Neutrophil (primary cell): ENCODE measurements around the gene GRB10.

Experiments used
- H3K27ac ChIP-seq: fragments of 200-600 bp; sonication (generic); 2 replicates; pipeline ENCODE4 v1.5.1; 2016; ENCODE audit warnings: mild to moderate bottlenecking, moderate library complexity
- H3K27me3 ChIP-seq: fragments of 200-600 bp; sonication (generic); 2 replicates; pipeline ENCODE4 v1.6.0; 2016; ENCODE audit warnings: mild to moderate bottlenecking
- H3K36me3 ChIP-seq: fragments of 200-600 bp; sonication (generic); 2 replicates; pipeline ENCODE4 v1.5.1; 2017
- H3K4me1 ChIP-seq, 2 experiments: fragments of 200-600 bp in 1 of 2; sonication (generic) in 1 of 2; 1 replicate in 1 of 2; 2 replicates in 1 of 2; pipeline versions ENCODE4 v1.5.1 to v1.6.1; 2013 to 2016; ENCODE audit warnings: low read depth in 1 of 2, low read length in 1 of 2, mild to moderate bottlenecking in 1 of 2, moderate library complexity in 1 of 2; ENCODE audit not compliant: control insufficient read depth in 1 of 2, insufficient read depth in 1 of 2
- H3K4me3 ChIP-seq, 2 experiments: fragments of 200-600 bp in 1 of 2; sonication (generic) in 1 of 2; 1 replicate in 1 of 2; 2 replicates in 1 of 2; pipeline ENCODE4 v1.5.1; 2013 to 2016; ENCODE audit warnings: low read depth in 1 of 2, low read length in 1 of 2, mild to moderate bottlenecking in 1 of 2, moderate library complexity in 1 of 2
- H3K9me3 ChIP-seq: fragments of 200-600 bp; sonication (generic); 2 replicates; pipeline ENCODE4 v1.5.1; 2016
- CTCF ChIP-seq: fragments of 200-600 bp; sonication (generic); IDR thresholded peaks from 2 replicates; pipeline ENCODE4 v1.5.1; 2016; ENCODE audit warnings: antibody characterized with exemption

GRB10 gene

DNA sequence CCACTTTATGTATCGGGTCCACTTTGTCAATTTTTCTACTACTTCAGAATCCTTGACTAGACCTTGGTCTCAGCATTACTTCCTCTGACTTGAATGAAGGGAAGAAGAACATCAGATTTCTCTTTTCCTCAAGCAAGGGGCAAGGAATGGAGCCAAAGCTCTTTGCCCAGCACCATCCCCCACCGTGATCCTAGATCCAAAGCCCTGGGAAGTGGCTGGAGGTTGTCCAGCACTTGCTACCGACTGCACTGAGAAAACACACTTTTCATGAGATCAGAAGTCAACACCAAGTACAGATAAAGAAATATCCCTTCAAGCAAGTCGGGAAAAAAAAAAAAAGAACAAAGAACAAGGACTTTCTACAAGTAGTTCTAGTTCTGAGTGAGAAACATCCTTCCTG lies 115.4 kb downstream of the GRB10 start:
- H3K27me3 ChIP-seq: no peaks in the 10 kb centered on the region
- no peak overlapping the region for H3K4me3 ChIP-seq
- peaks cover 8% of the 10 kb centered on the region for H3K36me3 ChIP-seq
- peaks cover 15 to 16% of the 10 kb centered on the region in 2 experiments for H3K4me1 ChIP-seq
- no peak overlapping the region for H3K27ac ChIP-seq
- H3K9me3 ChIP-seq: no peaks in the 10 kb centered on the region
- TF ChIP-seq CTCF: no peak

DNA sequence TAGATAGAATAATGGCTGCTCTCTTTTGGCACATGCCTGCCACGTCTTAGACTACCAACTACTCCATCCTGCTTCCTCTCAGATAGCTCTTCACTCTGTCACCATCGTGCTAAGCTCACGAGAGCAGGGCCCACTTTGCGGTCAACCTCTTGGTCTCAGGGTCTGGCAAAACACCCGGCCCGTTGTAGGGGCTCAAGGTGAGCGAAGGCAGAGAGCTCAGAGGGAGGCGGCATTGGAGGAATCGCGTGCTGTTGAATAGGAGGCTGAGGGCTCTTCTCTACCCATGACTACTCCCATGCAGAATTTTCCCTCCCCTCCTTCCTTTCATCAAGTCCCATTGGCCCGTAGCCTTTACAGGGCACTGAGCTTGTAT lies 116.6 kb downstream of the GRB10 start:
- H3K4me1 ChIP-seq: peaks cover 27 to 28% of the 10 kb centered on the region in 2 experiments
- no peak for TF ChIP-seq CTCF
- H3K4me3 ChIP-seq: no peak overlapping the region

GRCh38 chr7:50665403-50666123 lies 117.1 kb downstream of the GRB10 start:
- H3K27ac ChIP-seq: no peak overlapping the region
- H3K4me3 ChIP-seq: no peak overlapping the region
- no peaks in the 10 kb centered on the region for H3K9me3 ChIP-seq
- H3K36me3 ChIP-seq: peaks cover 4% of the 10 kb centered on the region
- no peaks in the 10 kb centered on the region for H3K27me3 ChIP-seq
- TF ChIP-seq CTCF: no peak
- peaks cover 32 to 34% of the 10 kb centered on the region in 2 experiments for H3K4me1 ChIP-seq

More for the DNA sequence above, 116.6 kb downstream of the GRB10 start:
- Histone ChIP-seq H3K27ac (no peak overlapping the region), H3K9me3 (no peaks in the 10 kb centered on the region), H3K36me3 (peaks cover 4% of the 10 kb centered on the region), H3K27me3 (no peaks in the 10 kb centered on the region)

DNA sequence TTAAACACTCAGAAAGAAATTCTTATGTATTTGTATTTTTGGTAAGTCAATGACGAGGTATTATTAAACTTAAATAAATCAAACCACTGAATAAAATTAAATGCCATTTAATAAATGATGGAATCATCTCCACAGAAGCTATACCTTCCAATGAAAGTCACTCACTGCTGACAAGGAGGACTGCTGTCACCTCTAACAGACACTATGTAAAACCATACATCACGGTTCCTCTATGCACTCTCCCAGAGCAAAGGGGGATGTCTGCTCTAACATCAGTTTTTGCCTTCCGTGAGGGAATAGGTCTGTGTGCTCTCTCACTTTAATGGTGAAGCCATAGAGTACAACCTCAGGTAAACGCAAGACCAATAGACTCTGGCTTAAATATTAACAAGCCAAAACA lies 117.8 kb downstream of the GRB10 start:
- Histone ChIP-seq H3K27me3 (no peaks in the 10 kb centered on the region), H3K36me3 (peaks cover 4% of the 10 kb centered on the region), H3K4me3 (no peak overlapping the region), H3K9me3 (no peaks in the 10 kb centered on the region), H3K4me1 (peaks cover 39 to 40% of the 10 kb centered on the region in 2 experiments), H3K27ac (no peak overlapping the region)
- no peak for TF ChIP-seq CTCF

GRCh38 chr7:50664461-50664922 lies 118.2 kb downstream of the GRB10 start:
- Histone ChIP-seq H3K27ac (no peak overlapping the region), H3K4me3 (no peak overlapping the region), H3K9me3 (no peaks in the 10 kb centered on the region), H3K27me3 (no peaks in the 10 kb centered on the region), H3K4me1 (peaks cover 43 to 45% of the 10 kb centered on the region in 2 experiments), H3K36me3 (peaks cover 4% of the 10 kb centered on the region)
- no peak for TF ChIP-seq CTCF
